ENCODE data around the gene GRHPR.

- no peak for TF ChIP-seq POLR2A (IDR thresholded peaks at IDR 0.05; ENCODE audit: extremely low read depth, insufficient read length)
- TF ChIP-seq, protein P1, sequence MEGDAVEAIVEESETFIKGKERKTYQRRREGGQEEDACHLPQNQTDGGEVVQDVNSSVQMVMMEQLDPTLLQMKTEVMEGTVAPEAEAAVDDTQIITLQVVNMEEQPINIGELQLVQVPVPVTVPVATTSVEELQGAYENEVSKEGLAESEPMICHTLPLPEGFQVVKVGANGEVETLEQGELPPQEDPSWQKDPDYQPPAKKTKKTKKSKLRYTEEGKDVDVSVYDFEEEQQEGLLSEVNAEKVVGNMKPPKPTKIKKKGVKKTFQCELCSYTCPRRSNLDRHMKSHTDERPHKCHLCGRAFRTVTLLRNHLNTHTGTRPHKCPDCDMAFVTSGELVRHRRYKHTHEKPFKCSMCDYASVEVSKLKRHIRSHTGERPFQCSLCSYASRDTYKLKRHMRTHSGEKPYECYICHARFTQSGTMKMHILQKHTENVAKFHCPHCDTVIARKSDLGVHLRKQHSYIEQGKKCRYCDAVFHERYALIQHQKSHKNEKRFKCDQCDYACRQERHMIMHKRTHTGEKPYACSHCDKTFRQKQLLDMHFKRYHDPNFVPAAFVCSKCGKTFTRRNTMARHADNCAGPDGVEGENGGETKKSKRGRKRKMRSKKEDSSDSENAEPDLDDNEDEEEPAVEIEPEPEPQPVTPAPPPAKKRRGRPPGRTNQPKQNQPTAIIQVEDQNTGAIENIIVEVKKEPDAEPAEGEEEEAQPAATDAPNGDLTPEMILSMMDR (IDR thresholded peaks at IDR 0.05; ENCODE audit: low read depth, low read length), result no peak
Measured at GRCh38 chr9:37419204-37419603, 3.3 kb upstream of the GRHPR start.
